Measurements from ENCODE around the gene CDH23.

Gene CDH23

GRCh38 chr10:71584902-71585563, 188.3 kb downstream of the CDH23 start:
- TF ChIP-seq REST (IDR thresholded peaks at IDR 0.05; ENCODE audit: insufficient read depth in 1 of 2, low read depth in 2 of 2, low read length in 2 of 2) (no peak), FOXP2 (optimal IDR thresholded peaks at IDR 0.05; ENCODE audit: borderline replicate concordance, extremely low read depth, extremely low read length, insufficient read depth) (no peak), SIN3A (IDR thresholded peaks at IDR 0.05; ENCODE audit: borderline replicate concordance, insufficient read depth, low read length) (no peak), POLR2AphosphoS5 (IDR thresholded peaks at IDR 0.05; ENCODE audit: low read depth, low read length) (no peak), TAF1 (IDR thresholded peaks at IDR 0.05; ENCODE audit: borderline replicate concordance, insufficient read depth, low read length) (no peak)

GRCh38 chr10:71585564-71586290, 189.0 kb downstream of the CDH23 start:
- TF ChIP-seq SIN3A (IDR thresholded peaks at IDR 0.05; ENCODE audit: borderline replicate concordance, insufficient read depth, low read length) (no peak), TAF1 (IDR thresholded peaks at IDR 0.05; ENCODE audit: borderline replicate concordance, insufficient read depth, low read length) (no peak), REST (IDR thresholded peaks at IDR 0.05; ENCODE audit: insufficient read depth in 1 of 2, low read depth in 2 of 2, low read length in 2 of 2) (no peak), POLR2AphosphoS5 (IDR thresholded peaks at IDR 0.05; ENCODE audit: low read depth, low read length) (no peak), FOXP2 (optimal IDR thresholded peaks at IDR 0.05; ENCODE audit: borderline replicate concordance, extremely low read depth, extremely low read length, insufficient read depth) (no peak)

GRCh38 chr10:71587941-71588573, 191.3 kb downstream of the CDH23 start:
- TF ChIP-seq POLR2AphosphoS5 (IDR thresholded peaks at IDR 0.05; ENCODE audit: low read depth, low read length), result no peak
- no peak for TF ChIP-seq REST (IDR thresholded peaks at IDR 0.05; ENCODE audit: insufficient read depth in 1 of 2, low read depth in 2 of 2, low read length in 2 of 2)
- TF ChIP-seq TAF1 (IDR thresholded peaks at IDR 0.05; ENCODE audit: borderline replicate concordance, insufficient read depth, low read length), result no peak
- no peak for TF ChIP-seq SIN3A (IDR thresholded peaks at IDR 0.05; ENCODE audit: borderline replicate concordance, insufficient read depth, low read length)
- TF ChIP-seq FOXP2 (optimal IDR thresholded peaks at IDR 0.05; ENCODE audit: borderline replicate concordance, extremely low read depth, extremely low read length, insufficient read depth), result no peak

GRCh38 chr10:71588685-71589084, 192.0 kb downstream of the CDH23 start:
- no peak for TF ChIP-seq SIN3A (IDR thresholded peaks at IDR 0.05; ENCODE audit: borderline replicate concordance, insufficient read depth, low read length)
- no peak for TF ChIP-seq FOXP2 (optimal IDR thresholded peaks at IDR 0.05; ENCODE audit: borderline replicate concordance, extremely low read depth, extremely low read length, insufficient read depth)
- TF ChIP-seq REST (IDR thresholded peaks at IDR 0.05; ENCODE audit: insufficient read depth in 1 of 2, low read depth in 2 of 2, low read length in 2 of 2), result no peak
- no peak for TF ChIP-seq POLR2AphosphoS5 (IDR thresholded peaks at IDR 0.05; ENCODE audit: low read depth, low read length)
